Cerebellar cortex (tissue), 1 donor: ENCODE measurements around the gene APOE.
"Not testable (repeated sequence)": the region's sequence is repeated elsewhere in the genome, so short reads cannot be mapped to it uniquely, and the experiment has no call there.

Source experiments
- DNase-seq: peaks from one replicate; pipeline ENCODE4 v3.0.0-alpha.2; 2015; ENCODE audit warnings: low spot score

Gene APOE

DNA sequence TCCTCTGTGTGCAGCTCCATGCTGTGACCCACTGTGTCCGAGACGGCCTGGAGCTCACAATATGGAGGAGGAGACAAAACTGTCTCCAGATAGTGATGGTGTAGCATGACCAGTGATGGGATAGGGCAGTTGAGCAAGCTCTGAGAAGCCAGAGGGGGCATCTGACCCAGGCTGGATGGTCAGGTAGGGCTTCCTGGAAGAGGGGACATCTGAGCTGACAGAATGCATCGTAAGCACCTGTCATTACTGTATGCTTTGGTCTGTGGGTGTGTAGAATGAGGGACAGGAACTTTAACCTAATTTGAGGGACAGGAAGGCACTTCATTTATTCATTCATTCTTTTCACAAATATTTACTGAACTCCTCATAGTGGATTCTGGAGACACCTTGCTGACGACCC lies 21.0 kb upstream of the APOE start:
- no peak for DNase-seq

DNA sequence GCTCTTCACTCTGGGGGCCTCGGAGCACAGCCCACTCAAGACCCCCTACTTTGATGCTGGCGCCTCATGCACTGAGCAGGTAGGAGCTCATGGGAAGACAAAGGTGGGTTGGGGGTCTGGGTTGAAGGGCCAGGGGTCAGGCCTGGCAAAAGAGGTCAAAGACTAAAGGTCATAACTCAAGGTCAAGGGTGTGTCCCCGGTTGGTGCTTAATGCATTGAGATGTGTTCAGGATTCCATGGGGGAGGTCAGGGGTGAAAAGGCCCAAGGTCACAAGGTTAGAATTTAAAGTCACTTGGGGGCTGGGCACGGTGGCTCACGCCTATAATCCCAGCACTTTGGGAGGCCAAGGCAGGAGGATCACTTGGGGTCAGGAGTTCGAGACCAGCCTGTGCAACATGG lies 19.5 kb upstream of the APOE start:
- no peak for DNase-seq

DNA sequence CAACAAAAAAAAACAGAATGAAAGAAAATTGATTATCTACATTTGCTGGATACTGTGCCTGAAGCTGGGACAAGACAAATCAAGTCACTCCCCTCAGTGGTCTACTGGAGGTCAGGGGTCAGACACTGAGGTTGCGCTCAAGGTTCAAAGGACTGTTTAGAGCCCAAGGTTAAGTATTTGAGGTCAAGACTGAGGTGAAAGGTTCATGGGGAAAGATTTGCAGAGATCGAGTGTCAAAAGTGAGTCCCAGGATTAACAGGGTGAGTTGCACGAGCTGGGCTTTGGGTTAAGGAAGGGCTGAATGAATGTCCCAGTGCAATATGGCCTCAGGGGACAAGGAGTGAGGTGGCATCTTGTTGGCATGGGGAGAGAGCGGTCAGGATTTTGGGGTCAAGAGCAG lies 17.9 kb upstream of the APOE start:
- DNase-seq, result no peak

DNA sequence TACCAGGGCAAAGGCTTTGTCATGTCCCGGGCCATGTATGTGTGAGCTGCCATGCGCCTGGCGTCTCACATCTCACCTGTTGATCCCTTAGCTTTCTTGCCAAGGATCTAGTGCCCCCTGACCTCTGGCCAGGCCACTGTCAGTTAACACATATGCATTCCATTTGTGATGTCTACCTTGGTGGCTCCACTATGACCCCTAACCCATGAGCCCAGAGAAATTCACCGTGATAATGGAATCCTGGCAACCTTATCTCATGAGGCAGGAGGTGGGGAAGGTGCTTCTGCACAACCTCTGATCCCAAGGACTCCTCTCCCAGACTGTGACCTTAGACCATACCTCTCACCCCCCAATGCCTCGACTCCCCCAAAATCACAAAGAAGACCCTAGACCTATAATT lies 17.3 kb upstream of the APOE start:
- not testable (repeated sequence) for DNase-seq

DNA sequence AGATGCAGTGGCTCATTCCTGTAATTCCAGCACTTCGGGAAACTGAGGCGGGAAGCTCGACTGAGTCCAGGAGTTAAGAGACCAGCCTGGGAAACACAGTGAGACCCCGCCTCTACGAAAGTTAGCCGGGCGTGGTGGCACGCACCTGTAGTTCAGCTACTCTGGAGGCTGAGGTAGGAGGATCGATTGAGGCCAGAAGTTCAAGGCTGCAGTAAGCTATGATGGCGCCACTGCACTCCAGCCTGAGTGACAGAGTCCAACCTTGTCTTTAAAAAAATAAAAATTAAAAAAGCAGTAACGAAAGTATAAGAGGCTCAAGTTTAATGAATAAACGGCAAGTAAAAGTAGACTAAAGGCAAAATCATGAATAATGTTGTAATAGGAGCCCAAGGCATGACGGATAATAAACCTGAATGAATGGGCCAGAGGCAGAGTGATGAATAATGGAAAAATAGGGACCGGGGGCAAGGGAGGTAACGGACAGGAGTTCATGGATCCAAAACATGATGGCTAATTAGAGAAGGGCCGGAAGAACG lies 15.7 kb upstream of the APOE start:
- no peak for DNase-seq

DNA sequence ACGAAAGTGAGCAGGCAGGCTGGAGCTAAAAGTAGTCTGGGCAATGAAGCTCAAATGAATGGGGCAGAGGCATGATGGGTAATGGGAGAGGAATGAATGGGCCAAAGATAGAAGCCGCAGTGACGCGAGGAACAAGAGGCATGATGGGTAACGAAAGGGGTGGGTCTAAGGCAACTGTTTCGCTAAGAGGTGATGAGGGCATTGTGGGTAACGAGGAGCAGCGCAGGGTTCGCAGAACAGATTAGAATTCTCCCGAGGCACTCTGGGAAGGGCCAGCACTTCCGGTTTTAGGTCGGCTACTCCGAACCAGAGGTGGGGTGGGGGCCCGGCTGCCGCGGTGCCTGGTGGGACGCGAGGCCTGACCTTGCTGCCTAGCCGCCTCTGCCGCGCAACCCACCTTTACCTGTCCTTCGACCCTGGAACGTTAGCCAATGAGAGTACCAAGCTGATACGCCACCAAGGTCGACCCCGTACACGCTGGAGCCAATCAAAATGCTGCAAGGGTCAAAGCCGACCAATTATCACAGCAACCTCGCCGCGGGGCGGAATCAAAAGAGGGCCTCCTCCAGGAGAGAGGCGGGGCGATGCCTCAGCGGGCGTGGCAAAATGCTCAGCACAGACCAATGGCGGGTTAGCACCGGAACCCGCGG lies 15.1 kb upstream of the APOE start:
- DNase-seq, result peak; percentile 100

DNA sequence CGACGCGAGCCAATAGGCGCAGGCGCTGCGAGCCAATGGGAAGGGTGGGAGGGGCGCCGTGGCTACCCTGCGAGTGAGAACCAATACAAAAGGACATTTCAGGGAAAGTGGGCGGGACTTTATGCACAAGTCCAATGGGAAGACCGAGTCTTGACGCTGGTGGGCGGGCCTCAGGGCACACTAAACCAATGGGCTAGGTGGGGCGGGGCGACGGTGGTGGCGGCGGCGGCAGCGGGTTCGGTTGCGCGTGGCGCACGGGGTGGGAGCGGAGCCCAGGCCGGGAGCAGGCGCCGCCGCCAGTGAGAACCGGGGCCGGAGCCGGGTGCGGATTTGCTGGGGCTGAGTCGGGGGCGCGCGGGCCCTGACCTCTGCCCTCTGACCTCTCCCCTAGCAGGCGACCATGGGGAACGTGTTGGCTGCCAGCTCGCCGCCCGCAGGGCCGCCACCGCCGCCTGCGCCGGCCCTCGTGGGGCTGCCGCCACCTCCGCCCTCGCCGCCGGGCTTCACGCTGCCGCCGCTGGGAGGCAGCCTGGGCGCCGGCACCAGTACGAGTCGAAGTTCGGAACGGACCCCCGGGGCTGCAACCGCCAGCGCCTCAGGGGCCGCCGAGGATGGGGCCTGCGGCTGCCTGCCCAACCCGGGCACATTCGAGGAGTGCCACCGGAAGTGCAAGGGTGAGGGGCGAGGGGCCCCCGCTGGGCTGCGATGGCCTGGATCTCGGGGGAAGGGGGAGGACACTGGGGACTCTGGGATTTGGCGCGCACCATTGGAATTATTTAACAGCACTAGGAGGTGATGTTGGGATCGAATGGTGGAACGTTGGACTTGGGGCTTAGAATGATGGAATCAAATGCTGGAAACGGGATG lies 14.3 kb upstream of the APOE start, which contains the start of gene TOMM40:
Gene TOMM40, plus strand, starts transcription at position 239 of the 867 bp plus-strand sequence. Its CDS starts 162 bp downstream, at position 401.
- no peak for DNase-seq

DNA sequence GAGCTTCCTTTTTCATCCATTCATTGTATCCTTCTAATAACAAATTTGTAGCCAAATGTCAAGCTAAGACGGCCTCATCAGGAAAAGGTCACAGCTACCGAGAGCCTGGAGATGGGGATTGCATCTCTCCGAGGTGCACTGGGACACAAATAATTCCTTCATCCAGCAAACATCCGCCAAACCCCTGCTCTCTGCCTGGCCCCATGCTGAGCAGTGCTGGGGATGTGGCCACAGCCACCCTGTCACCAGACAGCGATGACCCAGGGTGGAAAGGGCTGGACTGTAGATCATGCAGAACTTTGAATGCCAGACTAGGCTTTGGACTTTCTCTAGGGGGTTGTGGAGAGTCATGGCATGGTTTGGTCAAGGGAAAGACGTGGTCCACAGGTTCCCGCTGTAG lies 12.7 kb upstream of the APOE start:
- DNase-seq, result no peak

DNA sequence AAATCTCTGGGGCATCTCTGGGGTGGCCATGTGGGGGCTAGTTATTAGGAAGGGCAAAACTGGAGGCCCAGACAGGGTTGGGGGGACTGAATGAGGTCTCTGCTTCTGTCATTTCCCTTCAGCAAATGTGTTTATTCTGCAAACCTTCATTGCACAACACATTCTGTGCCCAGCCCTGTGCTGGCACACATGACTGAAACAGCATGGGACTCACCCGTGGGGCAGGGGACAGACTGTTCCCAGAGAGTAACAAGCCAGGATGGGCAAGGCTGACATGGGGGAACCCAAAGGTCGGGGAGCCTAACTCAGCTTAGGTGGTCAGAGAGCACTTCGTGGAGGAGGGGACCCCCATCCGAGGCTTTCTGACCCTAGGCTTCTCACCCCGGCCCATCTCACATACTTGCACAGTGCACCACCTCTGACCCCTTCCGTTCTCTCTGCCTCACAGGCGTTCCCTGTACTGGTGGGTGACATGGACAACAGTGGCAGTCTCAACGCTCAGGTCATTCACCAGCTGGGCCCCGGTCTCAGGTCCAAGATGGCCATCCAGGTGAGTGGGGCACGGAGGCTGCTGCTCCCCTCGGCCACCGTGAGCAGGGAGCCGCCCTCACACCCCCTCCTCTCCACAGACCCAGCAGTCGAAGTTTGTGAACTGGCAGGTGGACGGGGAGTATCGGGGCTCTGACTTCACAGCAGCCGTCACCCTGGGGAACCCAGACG lies 12.1 kb upstream of the APOE start:
- DNase-seq, result no peak

DNA sequence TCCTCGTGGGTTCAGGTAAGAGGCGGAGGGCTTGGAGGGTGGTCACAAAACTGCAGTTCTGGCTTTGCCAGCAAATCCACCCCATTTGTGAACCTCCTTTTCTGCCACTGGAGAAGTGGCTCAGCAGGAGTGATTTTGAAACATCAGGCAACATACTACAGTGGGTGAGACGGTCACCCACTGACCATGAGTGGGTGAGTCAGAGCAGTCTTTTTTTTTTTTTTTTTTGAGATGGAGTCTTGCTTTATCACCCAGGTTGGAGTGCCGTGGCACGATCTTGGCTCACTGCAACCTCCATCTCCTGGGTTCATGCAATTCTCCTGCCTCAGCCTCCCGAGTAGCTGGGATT lies 11.6 kb upstream of the APOE start:
- DNase-seq, result no peak

DNA sequence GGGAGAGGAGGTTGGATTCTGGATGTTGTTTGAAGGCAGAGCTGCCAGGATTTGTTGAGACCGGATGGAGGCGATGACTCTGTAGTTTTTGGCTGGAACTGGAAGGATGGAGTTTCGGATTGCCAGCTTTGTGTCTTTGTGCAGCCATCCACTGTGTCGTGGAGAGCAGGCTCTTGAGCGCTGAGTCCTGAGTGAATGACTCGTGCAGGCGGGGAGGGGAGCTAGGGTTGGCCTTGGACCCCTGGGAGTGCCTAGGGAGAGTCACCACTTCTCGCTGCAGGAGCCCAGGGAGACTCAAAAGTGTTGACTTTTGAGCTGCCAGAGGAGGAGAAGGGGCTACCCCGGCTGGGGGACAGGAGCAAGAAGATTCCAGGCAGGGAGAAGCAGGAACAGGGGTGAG lies 10.7 kb upstream of the APOE start:
- DNase-seq, result no peak

DNA sequence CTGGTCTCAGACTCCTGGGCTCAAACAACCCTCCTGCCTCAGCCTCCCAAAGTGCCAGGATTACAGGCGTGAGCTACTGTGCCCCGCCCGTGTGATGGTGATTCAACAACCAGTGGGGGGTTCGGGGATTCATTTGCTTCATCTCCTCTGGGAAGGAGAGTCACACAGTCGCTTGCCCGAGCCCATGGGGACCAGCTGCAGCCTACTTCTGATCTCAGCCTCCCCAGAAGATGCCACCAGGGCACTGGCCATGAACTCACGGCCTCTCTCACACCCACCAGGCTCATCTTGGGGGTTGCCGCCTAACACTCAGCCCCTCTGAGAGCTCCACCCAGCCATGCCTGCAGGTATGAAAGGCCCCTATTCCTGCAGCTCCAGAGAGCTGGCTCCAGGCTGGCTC lies 7.8 kb upstream of the APOE start:
- DNase-seq, result no peak

DNA sequence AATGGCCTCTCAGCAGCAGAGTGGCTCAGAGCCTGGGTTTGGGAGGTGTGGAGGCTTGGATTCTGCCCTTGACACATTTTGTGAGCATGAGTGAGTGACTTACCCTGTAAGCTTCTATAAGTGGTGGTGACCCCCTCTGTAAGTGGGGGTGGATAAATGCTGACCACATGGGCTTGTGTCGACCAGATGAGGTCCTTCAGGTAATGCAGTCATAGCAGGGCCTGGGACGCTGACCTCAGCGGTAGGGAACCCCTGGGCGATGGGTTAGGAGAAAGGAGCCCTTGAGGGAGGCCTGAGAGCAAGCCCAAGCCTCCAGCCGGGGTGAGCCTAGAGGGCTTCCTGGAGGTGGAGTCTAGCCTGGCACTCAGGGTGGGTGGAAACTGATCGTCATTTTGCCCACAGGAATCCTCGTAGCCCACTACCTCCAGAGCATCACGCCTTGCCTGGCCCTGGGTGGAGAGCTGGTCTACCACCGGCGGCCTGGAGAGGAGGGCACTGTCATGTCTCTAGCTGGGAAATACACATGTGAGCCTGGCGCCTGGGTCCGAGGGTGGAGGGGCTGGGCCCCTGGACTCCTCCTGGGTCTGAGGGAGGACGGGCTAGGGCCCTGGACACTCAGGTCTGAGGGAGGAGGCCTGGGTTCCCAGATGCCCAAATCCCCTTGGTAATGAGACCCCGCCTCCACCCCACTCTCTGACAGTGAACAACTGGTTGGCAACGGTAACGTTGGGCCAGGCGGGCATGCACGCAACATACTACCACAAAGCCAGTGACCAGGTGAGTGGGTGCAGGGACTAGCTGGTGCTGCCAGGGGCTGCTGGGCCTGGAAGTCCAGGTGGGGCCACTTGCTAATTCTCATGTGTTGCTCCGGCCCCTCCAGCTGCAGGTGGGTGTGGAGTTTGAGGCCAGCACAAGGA lies 5.0 kb upstream of the APOE start:
- DNase-seq, result no peak

DNA sequence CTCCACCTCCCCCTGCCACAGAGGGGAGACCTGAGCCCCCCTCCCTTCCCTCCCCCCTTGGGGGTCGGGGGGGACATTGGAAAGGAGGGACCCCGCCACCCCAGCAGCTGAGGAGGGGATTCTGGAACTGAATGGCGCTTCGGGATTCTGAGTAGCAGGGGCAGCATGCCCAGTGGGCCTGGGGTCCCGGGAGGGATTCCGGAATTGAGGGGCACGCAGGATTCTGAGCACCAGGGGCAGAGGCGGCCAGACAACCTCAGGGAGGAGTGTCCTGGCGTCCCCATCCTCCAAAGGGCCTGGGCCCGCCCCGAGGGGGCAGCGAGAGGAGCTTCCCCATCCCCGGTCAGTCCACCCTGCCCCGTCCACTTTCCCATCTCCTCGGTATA lies 2.4 kb upstream of the APOE start:
- no peak for DNase-seq

DNA sequence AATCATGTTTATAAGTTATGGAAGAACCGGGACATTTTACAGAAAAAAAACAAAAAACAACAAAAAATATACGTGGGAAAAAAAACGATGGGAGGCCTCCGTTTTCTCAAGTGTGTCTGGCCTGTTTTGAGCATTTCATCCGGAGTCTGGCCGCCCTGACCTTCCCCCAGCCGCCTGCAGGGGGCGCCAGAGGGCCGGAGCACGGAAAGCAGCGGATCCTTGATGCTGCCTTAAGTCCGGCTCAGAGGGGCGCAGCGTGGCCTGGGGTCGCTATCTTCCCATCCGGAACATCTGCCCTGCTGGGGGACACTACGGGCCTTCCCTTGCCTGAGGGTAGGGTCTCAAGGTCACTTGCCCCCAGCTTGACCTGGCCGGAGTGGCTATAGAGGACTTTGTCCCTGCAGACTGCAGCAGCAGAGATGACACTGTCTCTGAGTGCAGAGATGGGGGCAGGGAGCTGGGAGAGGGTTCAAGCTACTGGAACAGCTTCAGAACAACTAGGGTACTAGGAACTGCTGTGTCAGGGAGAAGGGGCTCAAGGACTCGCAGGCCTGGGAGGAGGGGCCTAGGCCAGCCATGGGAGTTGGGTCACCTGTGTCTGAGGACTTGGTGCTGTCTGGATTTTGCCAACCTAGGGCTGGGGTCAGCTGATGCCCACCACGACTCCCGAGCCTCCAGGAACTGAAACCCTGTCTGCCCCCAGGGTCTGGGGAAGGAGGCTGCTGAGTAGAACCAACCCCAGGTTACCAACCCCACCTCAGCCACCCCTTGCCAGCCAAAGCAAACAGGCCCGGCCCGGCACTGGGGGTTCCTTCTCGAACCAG lies 1.8 kb upstream of the APOE start:
- peak; percentile 73 for DNase-seq

DNA sequence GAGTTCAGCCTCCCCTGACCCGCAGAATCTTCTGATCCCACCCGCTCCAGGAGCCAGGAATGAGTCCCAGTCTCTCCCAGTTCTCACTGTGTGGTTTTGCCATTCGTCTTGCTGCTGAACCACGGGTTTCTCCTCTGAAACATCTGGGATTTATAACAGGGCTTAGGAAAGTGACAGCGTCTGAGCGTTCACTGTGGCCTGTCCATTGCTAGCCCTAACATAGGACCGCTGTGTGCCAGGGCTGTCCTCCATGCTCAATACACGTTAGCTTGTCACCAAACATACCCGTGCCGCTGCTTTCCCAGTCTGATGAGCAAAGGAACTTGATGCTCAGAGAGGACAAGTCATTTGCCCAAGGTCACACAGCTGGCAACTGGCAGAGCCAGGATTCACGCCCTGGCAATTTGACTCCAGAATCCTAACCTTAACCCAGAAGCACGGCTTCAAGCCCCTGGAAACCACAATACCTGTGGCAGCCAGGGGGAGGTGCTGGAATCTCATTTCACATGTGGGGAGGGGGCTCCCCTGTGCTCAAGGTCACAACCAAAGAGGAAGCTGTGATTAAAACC lies 1.1 kb upstream of the APOE start:
- peak; percentile 24 for DNase-seq

DNA sequence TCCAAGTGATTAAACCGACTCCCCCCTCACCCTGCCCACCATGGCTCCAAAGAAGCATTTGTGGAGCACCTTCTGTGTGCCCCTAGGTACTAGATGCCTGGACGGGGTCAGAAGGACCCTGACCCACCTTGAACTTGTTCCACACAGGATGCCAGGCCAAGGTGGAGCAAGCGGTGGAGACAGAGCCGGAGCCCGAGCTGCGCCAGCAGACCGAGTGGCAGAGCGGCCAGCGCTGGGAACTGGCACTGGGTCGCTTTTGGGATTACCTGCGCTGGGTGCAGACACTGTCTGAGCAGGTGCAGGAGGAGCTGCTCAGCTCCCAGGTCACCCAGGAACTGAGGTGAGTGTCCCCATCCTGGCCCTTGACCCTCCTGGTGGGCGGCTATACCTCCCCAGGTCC lies 2.0 kb downstream of the APOE start:
- no peak for DNase-seq

DNA sequence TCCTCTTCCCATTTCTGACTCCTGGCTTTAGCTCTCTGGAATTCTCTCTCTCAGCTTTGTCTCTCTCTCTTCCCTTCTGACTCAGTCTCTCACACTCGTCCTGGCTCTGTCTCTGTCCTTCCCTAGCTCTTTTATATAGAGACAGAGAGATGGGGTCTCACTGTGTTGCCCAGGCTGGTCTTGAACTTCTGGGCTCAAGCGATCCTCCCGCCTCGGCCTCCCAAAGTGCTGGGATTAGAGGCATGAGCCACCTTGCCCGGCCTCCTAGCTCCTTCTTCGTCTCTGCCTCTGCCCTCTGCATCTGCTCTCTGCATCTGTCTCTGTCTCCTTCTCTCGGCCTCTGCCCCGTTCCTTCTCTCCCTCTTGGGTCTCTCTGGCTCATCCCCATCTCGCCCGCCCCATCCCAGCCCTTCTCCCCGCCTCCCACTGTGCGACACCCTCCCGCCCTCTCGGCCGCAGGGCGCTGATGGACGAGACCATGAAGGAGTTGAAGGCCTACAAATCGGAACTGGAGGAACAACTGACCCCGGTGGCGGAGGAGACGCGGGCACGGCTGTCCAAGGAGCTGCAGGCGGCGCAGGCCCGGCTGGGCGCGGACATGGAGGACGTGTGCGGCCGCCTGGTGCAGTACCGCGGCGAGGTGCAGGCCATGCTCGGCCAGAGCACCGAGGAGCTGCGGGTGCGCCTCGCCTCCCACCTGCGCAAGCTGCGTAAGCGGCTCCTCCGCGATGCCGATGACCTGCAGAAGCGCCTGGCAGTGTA lies 2.7 kb downstream of the APOE start:
- DNase-seq, result no peak

DNA sequence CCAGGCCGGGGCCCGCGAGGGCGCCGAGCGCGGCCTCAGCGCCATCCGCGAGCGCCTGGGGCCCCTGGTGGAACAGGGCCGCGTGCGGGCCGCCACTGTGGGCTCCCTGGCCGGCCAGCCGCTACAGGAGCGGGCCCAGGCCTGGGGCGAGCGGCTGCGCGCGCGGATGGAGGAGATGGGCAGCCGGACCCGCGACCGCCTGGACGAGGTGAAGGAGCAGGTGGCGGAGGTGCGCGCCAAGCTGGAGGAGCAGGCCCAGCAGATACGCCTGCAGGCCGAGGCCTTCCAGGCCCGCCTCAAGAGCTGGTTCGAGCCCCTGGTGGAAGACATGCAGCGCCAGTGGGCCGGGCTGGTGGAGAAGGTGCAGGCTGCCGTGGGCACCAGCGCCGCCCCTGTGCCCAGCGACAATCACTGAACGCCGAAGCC lies 3.3 kb downstream of the APOE start:
- DNase-seq, result no peak

DNA sequence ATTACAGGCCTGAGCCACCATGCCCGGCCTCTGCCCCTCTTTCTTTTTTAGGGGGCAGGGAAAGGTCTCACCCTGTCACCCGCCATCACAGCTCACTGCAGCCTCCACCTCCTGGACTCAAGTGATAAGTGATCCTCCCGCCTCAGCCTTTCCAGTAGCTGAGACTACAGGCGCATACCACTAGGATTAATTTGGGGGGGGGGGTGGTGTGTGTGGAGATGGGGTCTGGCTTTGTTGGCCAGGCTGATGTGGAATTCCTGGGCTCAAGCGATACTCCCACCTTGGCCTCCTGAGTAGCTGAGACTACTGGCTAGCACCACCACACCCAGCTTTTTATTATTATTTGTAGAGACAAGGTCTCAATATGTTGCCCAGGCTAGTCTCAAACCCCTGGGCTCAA lies 4.2 kb downstream of the APOE start:
- DNase-seq, result no peak
